ENCODE measurements around the gene ACAT1.

The ACAT1 gene

GRCh38 chr11:108093128-108093904 lies 28.1 kb upstream of the ACAT1 start:
- DNase-seq (ENCODE audit: low spot score) (no peak), ATAC-seq (ENCODE audit: low read depth) (no peak)
- Histone ChIP-seq H3K27ac (ENCODE audit: poor library complexity, severe bottlenecking) (no peak overlapping the region), H3K9me3 (ENCODE audit: severe bottlenecking) (no peaks in the 10 kb centered on the region), H3K27me3 (ENCODE audit: insufficient read depth, poor library complexity, severe bottlenecking) (no peaks in the 10 kb centered on the region), H3K4me3 (ENCODE audit: severe bottlenecking) (no peak overlapping the region), H3K4me1 (ENCODE audit: insufficient read depth, poor library complexity, severe bottlenecking) (no peaks in the 10 kb centered on the region), H3K36me3 (ENCODE audit: low read depth) (peaks cover 63% of the 10 kb centered on the region)
- TF ChIP-seq, protein P1, sequence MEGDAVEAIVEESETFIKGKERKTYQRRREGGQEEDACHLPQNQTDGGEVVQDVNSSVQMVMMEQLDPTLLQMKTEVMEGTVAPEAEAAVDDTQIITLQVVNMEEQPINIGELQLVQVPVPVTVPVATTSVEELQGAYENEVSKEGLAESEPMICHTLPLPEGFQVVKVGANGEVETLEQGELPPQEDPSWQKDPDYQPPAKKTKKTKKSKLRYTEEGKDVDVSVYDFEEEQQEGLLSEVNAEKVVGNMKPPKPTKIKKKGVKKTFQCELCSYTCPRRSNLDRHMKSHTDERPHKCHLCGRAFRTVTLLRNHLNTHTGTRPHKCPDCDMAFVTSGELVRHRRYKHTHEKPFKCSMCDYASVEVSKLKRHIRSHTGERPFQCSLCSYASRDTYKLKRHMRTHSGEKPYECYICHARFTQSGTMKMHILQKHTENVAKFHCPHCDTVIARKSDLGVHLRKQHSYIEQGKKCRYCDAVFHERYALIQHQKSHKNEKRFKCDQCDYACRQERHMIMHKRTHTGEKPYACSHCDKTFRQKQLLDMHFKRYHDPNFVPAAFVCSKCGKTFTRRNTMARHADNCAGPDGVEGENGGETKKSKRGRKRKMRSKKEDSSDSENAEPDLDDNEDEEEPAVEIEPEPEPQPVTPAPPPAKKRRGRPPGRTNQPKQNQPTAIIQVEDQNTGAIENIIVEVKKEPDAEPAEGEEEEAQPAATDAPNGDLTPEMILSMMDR (IDR thresholded peaks at IDR 0.05; ENCODE audit: poor library complexity, severe bottlenecking) = no peak

- no peak overlapping the region for H3K27ac ChIP-seq (ENCODE audit: poor library complexity, severe bottlenecking)
- no peaks in the 10 kb centered on the region for H3K27me3 ChIP-seq (ENCODE audit: insufficient read depth, poor library complexity, severe bottlenecking)
- no peak overlapping the region for H3K4me3 ChIP-seq (ENCODE audit: severe bottlenecking)
- TF ChIP-seq, protein P1 (IDR thresholded peaks at IDR 0.05; ENCODE audit: poor library complexity, severe bottlenecking) = no peak
- DNase-seq (ENCODE audit: low spot score) = no peak
- no peaks in the 10 kb centered on the region for H3K4me1 ChIP-seq (ENCODE audit: insufficient read depth, poor library complexity, severe bottlenecking)
- H3K36me3 ChIP-seq (ENCODE audit: low read depth) = peaks cover 59% of the 10 kb centered on the region
- no peaks in the 10 kb centered on the region for H3K9me3 ChIP-seq (ENCODE audit: severe bottlenecking)
- no peak for ATAC-seq (ENCODE audit: low read depth)
Observed at GRCh38 chr11:108097179-108097578, 24.2 kb upstream of the ACAT1 start.

GRCh38 chr11:108101090-108101775 lies 20.1 kb upstream of the ACAT1 start:
- Histone ChIP-seq H3K27ac (ENCODE audit: poor library complexity, severe bottlenecking) (no peak overlapping the region), H3K27me3 (ENCODE audit: insufficient read depth, poor library complexity, severe bottlenecking) (no peaks in the 10 kb centered on the region), H3K36me3 (ENCODE audit: low read depth) (peaks cover 67% of the 10 kb centered on the region), H3K4me1 (ENCODE audit: insufficient read depth, poor library complexity, severe bottlenecking) (no peaks in the 10 kb centered on the region), H3K4me3 (ENCODE audit: severe bottlenecking) (no peak overlapping the region), H3K9me3 (ENCODE audit: severe bottlenecking) (no peaks in the 10 kb centered on the region)
- DNase-seq (ENCODE audit: low spot score) (no peak), ATAC-seq (ENCODE audit: low read depth) (no peak)
- TF ChIP-seq, protein P1 (IDR thresholded peaks at IDR 0.05; ENCODE audit: poor library complexity, severe bottlenecking) = no peak

GRCh38 chr11:108111126-108111525 lies 10.2 kb upstream of the ACAT1 start:
- ATAC-seq (ENCODE audit: low read depth) = no peak

More at GRCh38 chr11:108111126-108111525, 10.2 kb upstream of the ACAT1 start:
- Histone ChIP-seq H3K27me3 (ENCODE audit: insufficient read depth, poor library complexity, severe bottlenecking) (no peaks in the 10 kb centered on the region), H3K4me1 (ENCODE audit: insufficient read depth, poor library complexity, severe bottlenecking) (no peaks in the 10 kb centered on the region), H3K9me3 (ENCODE audit: severe bottlenecking) (no peaks in the 10 kb centered on the region), H3K4me3 (ENCODE audit: severe bottlenecking) (no peak overlapping the region), H3K36me3 (ENCODE audit: low read depth) (peaks cover 3% of the 10 kb centered on the region; the same call in 1 of the 2 replicates), H3K27ac (ENCODE audit: poor library complexity, severe bottlenecking) (no peak overlapping the region)
- no peak for DNase-seq (ENCODE audit: low spot score)
- TF ChIP-seq, protein P1 (IDR thresholded peaks at IDR 0.05; ENCODE audit: poor library complexity, severe bottlenecking) = no peak
